ENCODE data around the gene VSNL1.

VSNL1 gene

GRCh38 chr2:17518212-17519154, 22.0 kb upstream of the VSNL1 start, which contains the start of gene RAD51AP2:
RAD51AP2 (minus strand) TSS chr2:17518440; CDS start chr2:17518415, 25 bp downstream.
- H3K4me3 ChIP-seq (replicated peaks in 1 of 2; ENCODE audit: low read depth in 2 of 2, low read length in 2 of 2), result peak within 1 kb of the TSS; percentile 43 to 50
- TF ChIP-seq CTCF (IDR thresholded peaks at IDR 0.05; ENCODE audit: low read depth, low read length), result no peak
- peak; percentile 74 to 85 for DNase-seq (ENCODE audit: low read depth in 2 of 2)

- TF ChIP-seq CTCF (IDR thresholded peaks at IDR 0.05; ENCODE audit: low read depth, low read length), result no peak
- no peak overlapping the region for H3K4me3 ChIP-seq (replicated peaks in 1 of 2; ENCODE audit: low read depth in 2 of 2, low read length in 2 of 2)
- no peak for DNase-seq (ENCODE audit: low read depth in 2 of 2)
Observed at GRCh38 chr2:17519486-17519885, 21.0 kb upstream of the VSNL1 start.

GRCh38 chr2:17520761-17521160, 19.7 kb upstream of the VSNL1 start:
- no peak for DNase-seq (ENCODE audit: low read depth in 2 of 2)
- H3K4me3 ChIP-seq (replicated peaks in 1 of 2; ENCODE audit: low read depth in 2 of 2, low read length in 2 of 2), result no peak overlapping the region
- TF ChIP-seq CTCF (IDR thresholded peaks at IDR 0.05; ENCODE audit: low read depth, low read length), result no peak

- no peak for TF ChIP-seq CTCF (IDR thresholded peaks at IDR 0.05; ENCODE audit: low read depth, low read length)
- DNase-seq (ENCODE audit: low read depth in 2 of 2), result no peak
- H3K4me3 ChIP-seq (replicated peaks in 1 of 2; ENCODE audit: low read depth in 2 of 2, low read length in 2 of 2), result no peak overlapping the region
Observed at GRCh38 chr2:17521621-17522020, 18.9 kb upstream of the VSNL1 start.

GRCh38 chr2:17522303-17522702, 18.2 kb upstream of the VSNL1 start:
- TF ChIP-seq CTCF (IDR thresholded peaks at IDR 0.05; ENCODE audit: low read depth, low read length), result no peak
- no peak overlapping the region for H3K4me3 ChIP-seq (replicated peaks in 1 of 2; ENCODE audit: low read depth in 2 of 2, low read length in 2 of 2)
- no peak for DNase-seq (ENCODE audit: low read depth in 2 of 2)

GRCh38 chr2:17529771-17530170, 10.7 kb upstream of the VSNL1 start:
- H3K4me3 ChIP-seq (replicated peaks in 1 of 2; ENCODE audit: low read depth in 2 of 2, low read length in 2 of 2), result no peak overlapping the region
- TF ChIP-seq CTCF (IDR thresholded peaks at IDR 0.05; ENCODE audit: low read depth, low read length), result no peak
- no peak for DNase-seq (ENCODE audit: low read depth in 2 of 2)
